Fibroblast of mammary gland (primary cell): ENCODE measurements around the gene KIAA0825.
A peak's percentile ranks its signal among the peaks of the same experiment; 100 is the strongest.

Experiments
- DNase-seq: peaks from one replicate; pipeline ENCODE4 v3.0.0-alpha.2; 2010; ENCODE audit warnings: low read depth
- H3K4me3 ChIP-seq: 2 replicates; pipeline ENCODE4 v1.5.1; 2011; ENCODE audit warnings: low read depth, mild to moderate bottlenecking, low read length, moderate library complexity; ENCODE audit not compliant: control insufficient read depth
- TF ChIP-seq, protein P1 (sequence below): conservative IDR thresholded peaks from 2 replicates; pipeline ENCODE4 v1.5.1; 2011; ENCODE audit warnings: low read depth, low read length, inconsistent platforms; ENCODE audit not compliant: control insufficient read depth, insufficient read depth

KIAA0825 gene, protein sequence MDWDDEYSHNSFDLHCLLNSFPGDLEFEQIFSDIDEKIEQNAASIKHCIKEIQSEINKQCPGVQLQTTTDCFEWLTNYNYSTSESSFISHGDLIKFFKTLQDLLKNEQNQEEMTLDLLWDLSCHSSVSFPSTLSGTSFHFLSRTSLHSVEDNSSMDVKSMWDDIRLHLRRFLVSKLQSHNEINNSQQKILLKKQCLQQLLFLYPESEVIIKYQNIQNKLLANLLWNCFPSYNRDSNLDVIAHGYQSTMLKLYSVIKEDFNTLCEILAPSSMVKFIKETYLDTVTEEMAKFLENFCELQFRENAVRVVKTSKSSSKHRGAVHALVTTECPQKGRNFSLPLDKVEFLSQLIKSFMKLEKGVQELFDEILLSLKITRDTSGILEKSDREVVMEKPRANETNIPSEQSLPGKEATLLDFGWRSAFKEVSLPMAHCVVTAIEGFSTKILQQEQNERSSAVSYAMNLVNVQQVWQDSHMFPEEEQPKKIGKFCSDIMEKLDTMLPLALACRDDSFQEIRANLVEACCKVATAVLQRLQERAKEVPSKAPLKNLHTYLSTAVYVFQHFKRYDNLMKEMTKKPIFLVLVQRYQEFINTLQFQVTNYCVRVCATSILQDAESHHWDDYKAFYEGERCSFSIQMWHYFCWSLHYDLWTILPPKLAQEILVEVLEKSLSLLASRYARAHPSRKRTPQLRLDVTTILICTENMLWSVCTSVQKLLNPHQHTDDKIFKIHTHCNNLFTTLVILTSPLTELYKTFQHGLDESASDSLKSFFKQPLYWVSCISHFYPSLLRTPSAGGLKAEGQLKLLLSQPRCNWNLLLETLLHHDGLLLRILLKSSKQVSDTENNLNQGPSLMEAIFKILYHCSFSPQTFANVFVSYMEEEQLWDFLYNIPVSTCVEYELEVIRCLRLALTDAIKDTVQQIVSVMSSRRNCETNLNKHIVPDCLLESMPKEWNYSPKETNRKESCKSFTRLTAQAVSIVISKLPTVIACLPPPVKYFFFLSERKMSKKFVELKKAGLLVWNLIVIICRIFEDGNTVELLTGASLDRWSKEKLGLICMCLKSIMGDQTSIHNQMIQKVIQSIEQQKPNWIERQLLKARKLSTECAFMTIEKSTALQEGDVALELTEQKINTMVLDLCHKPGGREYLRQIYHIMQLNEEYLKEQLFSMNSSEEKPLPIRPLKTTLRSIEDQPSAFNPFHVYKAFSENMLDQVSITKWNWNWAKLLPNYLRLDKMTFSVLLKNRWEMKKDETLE (N-terminal part only)

DNA sequence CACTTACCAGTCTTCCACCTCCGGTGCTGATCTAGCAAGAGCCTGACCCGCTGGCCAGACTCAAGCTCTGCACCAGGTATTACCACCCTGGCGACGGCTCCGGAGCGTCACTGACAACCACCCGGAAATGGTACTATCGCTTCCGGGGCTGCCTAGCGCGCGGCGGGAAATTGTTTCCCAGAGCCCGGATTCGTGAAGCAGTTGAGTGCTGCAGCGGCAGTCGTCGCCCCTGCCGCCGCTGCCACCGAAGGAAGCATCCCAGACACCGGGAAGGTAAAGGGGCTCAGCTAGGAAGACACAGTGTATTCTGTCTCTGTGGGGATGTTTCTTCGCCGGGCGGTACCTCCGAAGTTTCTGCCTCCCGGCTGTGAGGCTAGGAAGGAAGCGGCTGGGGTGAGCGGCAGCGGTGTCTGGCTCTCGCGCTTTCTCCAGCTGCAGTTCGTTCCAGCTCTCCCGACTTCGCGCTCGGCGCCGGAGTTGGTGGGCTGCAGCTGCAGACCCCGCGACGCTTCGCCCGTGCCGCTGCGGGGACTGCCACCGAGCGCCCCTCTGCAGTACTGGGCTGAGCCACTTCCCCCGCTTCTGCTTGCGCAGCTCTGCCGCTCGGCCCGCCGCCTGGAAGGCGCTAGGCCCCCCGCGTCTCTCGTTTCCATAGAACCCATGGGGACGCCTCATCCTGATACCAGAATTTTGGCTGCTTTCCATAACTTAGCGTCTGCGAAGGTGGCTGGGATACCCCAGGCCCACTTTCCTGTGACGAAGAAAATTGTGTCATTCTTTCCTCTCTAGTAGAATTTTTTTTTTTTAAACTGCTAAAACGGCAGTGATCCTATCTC lies at the start of gene KIAA0825, which contains the start of gene SLF1:
Gene KIAA0825 (minus strand): TSS at position 112 of the 836 bp plus-strand sequence. CDS start 81,478 bp downstream, outside the sequence.
Gene SLF1 (plus strand): TSS at position 177 of the 836 bp plus-strand sequence. CDS start 10,142 bp downstream, outside the sequence.
- TF ChIP-seq, protein P1, sequence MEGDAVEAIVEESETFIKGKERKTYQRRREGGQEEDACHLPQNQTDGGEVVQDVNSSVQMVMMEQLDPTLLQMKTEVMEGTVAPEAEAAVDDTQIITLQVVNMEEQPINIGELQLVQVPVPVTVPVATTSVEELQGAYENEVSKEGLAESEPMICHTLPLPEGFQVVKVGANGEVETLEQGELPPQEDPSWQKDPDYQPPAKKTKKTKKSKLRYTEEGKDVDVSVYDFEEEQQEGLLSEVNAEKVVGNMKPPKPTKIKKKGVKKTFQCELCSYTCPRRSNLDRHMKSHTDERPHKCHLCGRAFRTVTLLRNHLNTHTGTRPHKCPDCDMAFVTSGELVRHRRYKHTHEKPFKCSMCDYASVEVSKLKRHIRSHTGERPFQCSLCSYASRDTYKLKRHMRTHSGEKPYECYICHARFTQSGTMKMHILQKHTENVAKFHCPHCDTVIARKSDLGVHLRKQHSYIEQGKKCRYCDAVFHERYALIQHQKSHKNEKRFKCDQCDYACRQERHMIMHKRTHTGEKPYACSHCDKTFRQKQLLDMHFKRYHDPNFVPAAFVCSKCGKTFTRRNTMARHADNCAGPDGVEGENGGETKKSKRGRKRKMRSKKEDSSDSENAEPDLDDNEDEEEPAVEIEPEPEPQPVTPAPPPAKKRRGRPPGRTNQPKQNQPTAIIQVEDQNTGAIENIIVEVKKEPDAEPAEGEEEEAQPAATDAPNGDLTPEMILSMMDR: no peak
- DNase-seq: peak; percentile 85
- H3K4me3 ChIP-seq: peak within 1 kb of the TSS; percentile 82

- no peak overlapping the region for H3K4me3 ChIP-seq
- no peak for DNase-seq
- TF ChIP-seq, protein P1: no peak
These were observed 49.5 kb upstream of the KIAA0825 start for GRCh38 chr5:94667937-94668336.

DNA sequence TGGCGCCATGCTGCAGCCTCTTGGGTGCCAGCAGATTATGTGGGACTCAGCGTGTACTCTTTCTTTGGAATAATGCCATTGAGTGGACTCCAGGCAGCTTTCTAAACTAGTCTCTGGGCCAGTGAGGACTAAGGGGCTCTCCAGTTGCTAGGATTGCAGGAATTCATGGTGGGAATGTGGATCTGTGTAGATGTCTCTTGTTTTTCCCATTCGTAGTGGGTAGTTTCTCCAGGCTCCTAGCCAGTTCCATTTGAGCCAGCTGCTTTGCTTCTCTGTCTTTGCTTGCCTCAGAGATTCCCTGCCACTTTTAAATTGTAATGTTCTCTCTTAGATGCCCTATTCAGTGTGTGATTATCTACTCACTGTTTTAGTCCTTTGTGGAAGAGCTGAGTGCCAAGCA lies 42.7 kb upstream of the KIAA0825 start:
- TF ChIP-seq, protein P1: no peak
- no peak for DNase-seq
- H3K4me3 ChIP-seq: no peak overlapping the region

DNA sequence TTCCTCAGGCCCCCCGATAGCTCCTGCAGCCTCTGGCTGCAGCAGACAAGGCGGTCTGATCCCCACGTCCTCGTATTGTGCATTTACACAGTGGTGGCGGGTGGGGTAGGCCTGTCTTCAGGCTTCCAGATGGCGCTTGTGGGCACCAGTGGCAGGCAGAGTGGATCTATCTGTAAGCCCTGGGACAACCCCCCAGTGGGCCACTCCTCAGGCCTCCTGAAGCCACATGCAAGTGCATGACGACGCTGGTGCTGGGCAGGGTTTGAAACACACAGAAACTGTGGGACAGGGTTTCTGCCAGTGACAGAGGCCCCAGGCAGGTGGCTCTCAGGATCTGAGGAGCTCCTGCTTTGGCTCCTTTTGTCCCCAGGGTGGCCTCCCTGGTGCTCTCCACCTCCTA lies 42.1 kb upstream of the KIAA0825 start:
- TF ChIP-seq, protein P1: no peak
- no peak for DNase-seq
- no peak overlapping the region for H3K4me3 ChIP-seq

DNA sequence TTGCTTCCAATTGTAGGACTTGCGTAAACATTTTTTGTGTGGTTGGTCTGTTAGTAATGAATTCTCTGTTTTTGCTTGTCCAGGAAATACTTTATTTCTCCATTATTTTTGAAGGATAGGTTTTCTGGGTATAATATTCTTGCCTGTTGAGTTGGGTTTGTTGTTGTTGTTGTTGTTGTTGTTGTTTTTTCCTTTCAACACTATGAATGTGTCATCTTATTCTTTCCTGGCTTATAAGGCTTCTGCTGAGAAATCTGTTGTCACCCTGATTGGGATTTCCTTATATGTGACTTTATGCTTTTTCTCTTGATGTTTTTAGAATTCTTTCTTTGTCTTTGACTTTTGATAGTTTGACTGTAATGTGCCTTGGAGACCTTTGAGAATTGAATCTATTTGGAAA lies 39.9 kb upstream of the KIAA0825 start:
- TF ChIP-seq, protein P1: no peak
- no peak overlapping the region for H3K4me3 ChIP-seq
- DNase-seq: no peak
